H9 (cell line): ENCODE measurements around the gene LXN. TPM values are rescaled to one million over a fixed set of nuclear protein-coding genes. Genes with fewer than 3 reads are reported as not detected.

Source experiments
- DNase-seq: peaks from one replicate; pipeline ENCODE4 v3.0.0-alpha.2; 2017
- H2AFZ ChIP-seq: one replicate; pipeline ENCODE4 v1.6.1; 2013; ENCODE audit warnings: mild to moderate bottlenecking, low read length, control low read depth, moderate library complexity
- H2AK5ac ChIP-seq: 2 replicates; pipeline ENCODE4 v1.6.1; 2013; ENCODE audit warnings: low read length, control low read depth, mixed read lengths; ENCODE audit not compliant: insufficient read length
- H2BK120ac ChIP-seq: one replicate; pipeline ENCODE4 v1.6.1; 2013; ENCODE audit warnings: low read depth, mild to moderate bottlenecking, low read length, control low read depth, inconsistent platforms; ENCODE audit not compliant: poor library complexity, severe bottlenecking
- H2BK12ac ChIP-seq: 2 replicates; pipeline ENCODE4 v1.6.1; 2013; ENCODE audit warnings: low read length, control low read depth, mixed read lengths, low read depth; ENCODE audit not compliant: insufficient read length
- H2BK15ac ChIP-seq: 2 replicates; pipeline ENCODE4 v1.6.1; 2013; ENCODE audit warnings: low read depth, low read length, control low read depth
- H2BK20ac ChIP-seq: one replicate; pipeline ENCODE4 v1.6.1; 2013; ENCODE audit warnings: low read depth, mild to moderate bottlenecking, low read length, control low read depth, inconsistent platforms; ENCODE audit not compliant: poor library complexity, severe bottlenecking
- H2BK5ac ChIP-seq: 2 replicates; pipeline ENCODE4 v1.6.1; 2013; ENCODE audit warnings: low read length, control low read depth, mixed read lengths; ENCODE audit not compliant: insufficient read length
- H3K14ac ChIP-seq: 2 replicates; pipeline ENCODE4 v1.6.1; 2013; ENCODE audit warnings: low read length, control low read depth; ENCODE audit not compliant: insufficient read depth
- H3K18ac ChIP-seq: 2 replicates; pipeline ENCODE4 v1.6.1; 2013; ENCODE audit warnings: low read depth, mild to moderate bottlenecking, mixed read lengths, low read length, control low read depth; ENCODE audit not compliant: insufficient read length
- H3K23ac ChIP-seq: 2 replicates; pipeline ENCODE4 v1.6.1; 2013; ENCODE audit warnings: low read length, control low read depth, mixed read lengths, low read depth; ENCODE audit not compliant: insufficient read length
- H3K23me2 ChIP-seq: 2 replicates; pipeline ENCODE4 v1.6.1; 2013; ENCODE audit warnings: low read depth, mild to moderate bottlenecking, mixed read lengths, low read length, control low read depth; ENCODE audit not compliant: insufficient read length, poor library complexity, severe bottlenecking
- H3K27ac ChIP-seq: 2 replicates; pipeline ENCODE4 v1.5.1; 2013; ENCODE audit warnings: low read length, control low read depth, mixed read lengths, low read depth; ENCODE audit not compliant: insufficient read length
- H3K27me3 ChIP-seq: 2 replicates; pipeline ENCODE4 v1.6.1; 2013; ENCODE audit warnings: low read length, control low read depth, inconsistent platforms; ENCODE audit not compliant: insufficient read depth
- H3K4ac ChIP-seq: 2 replicates; pipeline ENCODE4 v1.6.1; 2013; ENCODE audit warnings: low read depth, mild to moderate bottlenecking, control low read depth, inconsistent platforms, low read length, moderate library complexity
- H3K4me1 ChIP-seq: 2 replicates; pipeline ENCODE4 v1.6.1; 2013; ENCODE audit warnings: low read length, control low read depth, inconsistent platforms; ENCODE audit not compliant: insufficient read depth
- H3K4me2 ChIP-seq: 2 replicates; pipeline ENCODE4 v1.6.1; 2013; ENCODE audit warnings: low read length, control low read depth, mixed read lengths; ENCODE audit not compliant: insufficient read length, insufficient read depth
- H3K56ac ChIP-seq: 2 replicates; pipeline ENCODE4 v1.6.1; 2013; ENCODE audit warnings: low read depth, mild to moderate bottlenecking, mixed read lengths, low read length, control low read depth; ENCODE audit not compliant: insufficient read length
- H3K79me1 ChIP-seq: 2 replicates; pipeline ENCODE4 v1.6.1; 2013; ENCODE audit warnings: low read depth, mild to moderate bottlenecking, moderate library complexity, low read length, control low read depth, inconsistent platforms; ENCODE audit not compliant: insufficient read depth, poor library complexity, severe bottlenecking
- H3K79me2 ChIP-seq: 2 replicates; pipeline ENCODE4 v1.6.1; 2013; ENCODE audit warnings: low read length, control low read depth, inconsistent platforms; ENCODE audit not compliant: insufficient read depth
- H3K9ac ChIP-seq: 2 replicates; pipeline ENCODE4 v1.6.1; 2013; ENCODE audit warnings: low read length, control low read depth, mixed read lengths; ENCODE audit not compliant: insufficient read length; ENCODE audit errors: extremely low read depth
- H3K9me3 ChIP-seq: one replicate; pipeline ENCODE4 v1.6.1; 2013; ENCODE audit warnings: low read depth, low read length, inconsistent platforms; ENCODE audit not compliant: control insufficient read depth
- H3T11ph ChIP-seq: one replicate; pipeline ENCODE4 v1.6.1; 2013; ENCODE audit warnings: mild to moderate bottlenecking, low read length, control low read depth, inconsistent platforms
- H4K20me1 ChIP-seq: one replicate; pipeline ENCODE4 v1.6.1; 2013; ENCODE audit not compliant: control insufficient read depth, insufficient read length, insufficient read depth
- H4K5ac ChIP-seq: 2 replicates; pipeline ENCODE4 v1.6.1; 2013; ENCODE audit warnings: low read depth, mild to moderate bottlenecking, mixed read lengths, low read length, control low read depth; ENCODE audit not compliant: insufficient read length
- H4K8ac ChIP-seq: replicated peaks from 2 replicates; pipeline ENCODE4 v1.6.1; 2013; ENCODE audit warnings: low read length, control low read depth, mixed read lengths, low read depth; ENCODE audit not compliant: insufficient read length
- H4K91ac ChIP-seq: 2 replicates; pipeline ENCODE4 v1.6.1; 2013; ENCODE audit warnings: low read depth, mild to moderate bottlenecking, moderate library complexity, mixed read lengths, low read length, control low read depth; ENCODE audit not compliant: insufficient read length
- H3K27ac Mint-ChIP-seq, 3 experiments: 2 replicates in 2 of 3; 3 replicates in 1 of 3; pipeline ENCODE4 v1.8.0; 2020 to 2021; ENCODE audit warnings: mixed read lengths in 3 of 3, mild to moderate bottlenecking in 1 of 3, moderate library complexity in 1 of 3
- H3K27me3 Mint-ChIP-seq: 2 replicates; pipeline ENCODE4 v1.8.0; 2021; ENCODE audit warnings: low read depth, mild to moderate bottlenecking, moderate library complexity, mixed read lengths
- H3K36me3 Mint-ChIP-seq, 3 experiments: 2 replicates in 2 of 3; 3 replicates in 1 of 3; pipeline ENCODE4 v1.8.0; 2020 to 2021; ENCODE audit warnings: low read depth in 3 of 3, mixed read lengths in 3 of 3; ENCODE audit not compliant: insufficient read depth in 1 of 3
- H3K4me1 Mint-ChIP-seq, 2 experiments: 2 replicates each; pipeline ENCODE4 v1.8.0; 2020; ENCODE audit warnings: mixed read lengths in 2 of 2
- H3K4me3 Mint-ChIP-seq, 2 experiments: 2 replicates in 1 of 2; 3 replicates in 1 of 2; pipeline ENCODE4 v1.8.0; 2020 to 2021; ENCODE audit warnings: mild to moderate bottlenecking in 2 of 2, mixed read lengths in 2 of 2, moderate library complexity in 1 of 2
- H3K9me3 Mint-ChIP-seq, 2 experiments: 2 replicates in 1 of 2; 3 replicates in 1 of 2; pipeline ENCODE4 v1.8.0; 2020; ENCODE audit warnings: mild to moderate bottlenecking in 2 of 2, mixed read lengths in 2 of 2, moderate library complexity in 1 of 2
- WGBS: extraction: QIAGEN DNeasy Blood & Tissue Kit; methylation state at CpG from one replicate; pipeline ENCODE4 v1.1.7; 2013; ENCODE audit warnings: missing lambda C conversion rate, low lambda C conversion rate, mixed read lengths; ENCODE audit not compliant: insufficient read length; ENCODE audit errors: extremely low coverage; 5-methylcytosine and 5-hydroxymethylcytosine counted together
- total RNA-seq: library from RNA; stranded (reverse); gene quantifications from 2 replicates; pipeline ENCODE4 v1.2.1, GENCODE V29; 2021
- TF ChIP-seq, protein P1 (sequence below): fragments of 200-600 bp; sonication (generic); conservative IDR thresholded peaks from 3 replicates; pipeline ENCODE4 v1.8.0; 2021; ENCODE audit warnings: antibody characterized with exemption, mild to moderate bottlenecking

The LXN gene
- total RNA-seq, 1 experiment from 2014 or later: 6.7 TPM

GRCh38 chr3:158652463-158652862, 20.0 kb downstream of the LXN start:
- Mint-ChIP-seq H3K4me1 (no peaks in the 10 kb centered on the region), H3K36me3 (peaks cover 15 to 70% (median 38%) of the 10 kb centered on the region in 3 experiments; a peak in 6 of 7 replicates), H3K9me3 (no peaks in the 10 kb centered on the region), H3K4me3 (no peak overlapping the region), H3K27me3 (no peaks in the 10 kb centered on the region), H3K27ac (no peak overlapping the region)
- Histone ChIP-seq H2BK120ac (no peak overlapping the region), H3T11ph (no peak overlapping the region), H3K27ac (no peak overlapping the region), H4K8ac (no peak overlapping the region), H3K4me1 (no peaks in the 10 kb centered on the region), H3K9ac (no peak overlapping the region), H4K5ac (no peak overlapping the region), H2AFZ (no peak overlapping the region), H2BK20ac (no peak overlapping the region), H4K91ac (no peak overlapping the region), H2BK15ac (no peak overlapping the region), H2BK12ac (no peak overlapping the region), H4K20me1 (no peaks in the 10 kb centered on the region), H3K4ac (no peak overlapping the region), H3K27me3 (no peaks in the 10 kb centered on the region), H3K56ac (no peak overlapping the region), H3K79me2 (no peaks in the 10 kb centered on the region), H3K23ac (no peak overlapping the region), H2BK5ac (no peak overlapping the region), H3K79me1 (no peaks in the 10 kb centered on the region), H3K14ac (no peak overlapping the region), H2AK5ac (no peak overlapping the region), H3K18ac (no peak overlapping the region), H3K4me2 (no peak overlapping the region), H3K9me3 (no peaks in the 10 kb centered on the region), H3K23me2 (no peaks in the 10 kb centered on the region)
- WGBS: no CpG with 5 or more reads among the region's 3 CpGs
- no peak for DNase-seq
- TF ChIP-seq, protein P1, sequence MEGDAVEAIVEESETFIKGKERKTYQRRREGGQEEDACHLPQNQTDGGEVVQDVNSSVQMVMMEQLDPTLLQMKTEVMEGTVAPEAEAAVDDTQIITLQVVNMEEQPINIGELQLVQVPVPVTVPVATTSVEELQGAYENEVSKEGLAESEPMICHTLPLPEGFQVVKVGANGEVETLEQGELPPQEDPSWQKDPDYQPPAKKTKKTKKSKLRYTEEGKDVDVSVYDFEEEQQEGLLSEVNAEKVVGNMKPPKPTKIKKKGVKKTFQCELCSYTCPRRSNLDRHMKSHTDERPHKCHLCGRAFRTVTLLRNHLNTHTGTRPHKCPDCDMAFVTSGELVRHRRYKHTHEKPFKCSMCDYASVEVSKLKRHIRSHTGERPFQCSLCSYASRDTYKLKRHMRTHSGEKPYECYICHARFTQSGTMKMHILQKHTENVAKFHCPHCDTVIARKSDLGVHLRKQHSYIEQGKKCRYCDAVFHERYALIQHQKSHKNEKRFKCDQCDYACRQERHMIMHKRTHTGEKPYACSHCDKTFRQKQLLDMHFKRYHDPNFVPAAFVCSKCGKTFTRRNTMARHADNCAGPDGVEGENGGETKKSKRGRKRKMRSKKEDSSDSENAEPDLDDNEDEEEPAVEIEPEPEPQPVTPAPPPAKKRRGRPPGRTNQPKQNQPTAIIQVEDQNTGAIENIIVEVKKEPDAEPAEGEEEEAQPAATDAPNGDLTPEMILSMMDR: no peak
